NT2/D1 (cell line): Measurements from ENCODE around the gene PGLYRP2.

Source experiments
- DNase-seq: peaks from one replicate; pipeline ENCODE4 v3.0.0-alpha.2; 2011; ENCODE audit warnings: low read depth, low spot score
- H3K27me3 ChIP-seq: 2 replicates; pipeline ENCODE4 v1.6.0; 2011; ENCODE audit warnings: mild to moderate bottlenecking; ENCODE audit not compliant: insufficient read length, insufficient read depth
- H3K36me3 ChIP-seq: 2 replicates; pipeline ENCODE4 v1.6.1; 2011; ENCODE audit warnings: mild to moderate bottlenecking, low read length, mixed read lengths; ENCODE audit not compliant: insufficient read depth, insufficient read length
- H3K4me1 ChIP-seq: 2 replicates; pipeline ENCODE4 v1.5.1; 2011; ENCODE audit not compliant: insufficient read depth, insufficient read length
- H3K4me3 ChIP-seq: 2 replicates; pipeline ENCODE4 v1.5.1; 2011; ENCODE audit warnings: low read depth; ENCODE audit not compliant: insufficient read length
- H3K9ac ChIP-seq: 2 replicates; pipeline ENCODE4 v1.6.0; 2011; ENCODE audit warnings: low read depth; ENCODE audit not compliant: insufficient read length
- H3K9me3 ChIP-seq: 2 replicates; pipeline ENCODE4 v1.5.1; 2011; ENCODE audit warnings: mild to moderate bottlenecking, low read length; ENCODE audit not compliant: insufficient read depth
- SUZ12 ChIP-seq: IDR thresholded peaks from 2 replicates; pipeline ENCODE4 v1.6.1; 2011; ENCODE audit not compliant: insufficient read length, insufficient read depth; ENCODE audit errors: extremely low read depth
- YY1 ChIP-seq: IDR thresholded peaks from 2 replicates; pipeline ENCODE4 v1.6.1; 2011; ENCODE audit not compliant: insufficient read length, insufficient read depth
- ZNF274 ChIP-seq: IDR thresholded peaks from 2 replicates; pipeline ENCODE4 v1.6.1; 2011; ENCODE audit warnings: mild to moderate bottlenecking, low read depth, low read length

PGLYRP2 gene

GRCh38 chr19:15428956-15429824, 50.1 kb downstream of the PGLYRP2 start:
- no peak for TF ChIP-seq YY1
- no peak for TF ChIP-seq SUZ12
- no peak for TF ChIP-seq ZNF274
- Histone ChIP-seq H3K9ac (peak overlapping the region; percentile 42), H3K4me3 (no peak overlapping the region), H3K36me3 (peaks cover 73% of the 10 kb centered on the region), H3K27me3 (no peaks in the 10 kb centered on the region), H3K9me3 (peaks cover 1% of the 10 kb centered on the region; the same call in 1 of the 2 replicates), H3K4me1 (peaks cover 19% of the 10 kb centered on the region)
- no peak for DNase-seq

DNA sequence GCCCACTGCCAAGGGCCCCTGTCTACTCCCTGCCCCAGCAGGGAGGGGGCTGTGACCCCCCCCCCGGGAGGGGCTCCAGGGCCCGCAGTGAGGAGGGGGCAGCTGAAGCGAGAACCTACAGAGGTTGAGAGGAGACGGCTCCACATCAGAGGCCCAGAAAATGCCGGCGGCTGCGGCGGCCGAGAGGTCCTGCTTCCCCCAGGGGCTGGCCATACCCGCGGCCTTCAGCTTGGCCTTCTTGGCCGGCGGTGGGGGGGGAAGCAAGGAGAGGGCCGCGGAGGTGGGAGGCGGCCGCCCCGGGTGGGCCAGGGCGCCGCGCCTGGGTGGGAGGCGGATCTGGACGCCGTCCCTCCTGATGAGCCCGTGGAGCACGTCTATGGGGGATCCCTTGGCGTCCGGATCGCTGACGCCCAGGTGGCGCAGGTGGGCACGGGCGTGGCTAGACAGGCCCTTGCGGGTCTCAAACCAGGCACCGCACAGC, 51.3 kb downstream of the PGLYRP2 start:
- H3K27me3 ChIP-seq, result no peaks in the 10 kb centered on the region
- DNase-seq, result no peak
- H3K36me3 ChIP-seq, result peaks cover 84% of the 10 kb centered on the region
- peaks cover 13% of the 10 kb centered on the region; the same call in 1 of the 2 replicates for H3K9me3 ChIP-seq
- peaks cover 16% of the 10 kb centered on the region for H3K4me1 ChIP-seq
- H3K4me3 ChIP-seq, result no peak overlapping the region
- TF ChIP-seq YY1 (no peak), ZNF274 (no peak), SUZ12 (no peak)
- no peak overlapping the region for H3K9ac ChIP-seq

DNA sequence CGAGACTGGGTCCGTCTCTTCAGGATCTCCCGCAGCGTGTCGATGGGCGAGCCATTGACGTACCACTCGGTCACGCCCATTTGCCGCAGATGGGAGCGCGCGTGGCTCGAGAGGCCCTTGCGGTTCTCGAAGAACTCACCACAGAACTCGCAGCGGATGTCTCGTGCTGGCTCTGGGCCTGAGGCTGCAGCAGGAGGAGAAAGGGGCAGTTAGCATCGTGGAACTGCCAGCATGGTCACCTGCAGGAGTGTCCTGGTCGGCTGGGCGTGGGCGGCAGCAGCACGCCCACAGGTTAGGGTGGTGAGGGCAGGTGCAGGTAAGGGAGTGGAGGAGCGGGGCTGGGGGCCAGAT, 52.0 kb downstream of the PGLYRP2 start:
- Histone ChIP-seq H3K4me1 (peaks cover 16% of the 10 kb centered on the region), H3K9me3 (peaks cover 14% of the 10 kb centered on the region; the same call in 1 of the 2 replicates), H3K36me3 (peaks cover 91% of the 10 kb centered on the region), H3K27me3 (no peaks in the 10 kb centered on the region), H3K4me3 (no peak overlapping the region), H3K9ac (no peak overlapping the region)
- no peak for DNase-seq
- TF ChIP-seq SUZ12 (no peak), ZNF274 (no peak), YY1 (no peak)

- Histone ChIP-seq H3K27me3 (no peaks in the 10 kb centered on the region), H3K9me3 (peaks cover 14% of the 10 kb centered on the region; the same call in 1 of the 2 replicates), H3K4me1 (peaks cover 16% of the 10 kb centered on the region), H3K9ac (no peak overlapping the region), H3K4me3 (no peak overlapping the region), H3K36me3 (peaks cover 96% of the 10 kb centered on the region)
- DNase-seq, result no peak
- no peak for TF ChIP-seq SUZ12
- no peak for TF ChIP-seq YY1
- TF ChIP-seq ZNF274, result no peak
Observed at GRCh38 chr19:15426485-15427349, 52.6 kb downstream of the PGLYRP2 start.

GRCh38 chr19:15425321-15425950, 53.9 kb downstream of the PGLYRP2 start:
- Histone ChIP-seq H3K36me3 (peaks cover 93% of the 10 kb centered on the region), H3K4me1 (peaks cover 5% of the 10 kb centered on the region), H3K4me3 (no peak overlapping the region), H3K9ac (no peak overlapping the region), H3K9me3 (peaks cover 14% of the 10 kb centered on the region; the same call in 1 of the 2 replicates), H3K27me3 (no peaks in the 10 kb centered on the region)
- TF ChIP-seq ZNF274, result no peak
- no peak for TF ChIP-seq SUZ12
- no peak for TF ChIP-seq YY1
- no peak for DNase-seq

DNA sequence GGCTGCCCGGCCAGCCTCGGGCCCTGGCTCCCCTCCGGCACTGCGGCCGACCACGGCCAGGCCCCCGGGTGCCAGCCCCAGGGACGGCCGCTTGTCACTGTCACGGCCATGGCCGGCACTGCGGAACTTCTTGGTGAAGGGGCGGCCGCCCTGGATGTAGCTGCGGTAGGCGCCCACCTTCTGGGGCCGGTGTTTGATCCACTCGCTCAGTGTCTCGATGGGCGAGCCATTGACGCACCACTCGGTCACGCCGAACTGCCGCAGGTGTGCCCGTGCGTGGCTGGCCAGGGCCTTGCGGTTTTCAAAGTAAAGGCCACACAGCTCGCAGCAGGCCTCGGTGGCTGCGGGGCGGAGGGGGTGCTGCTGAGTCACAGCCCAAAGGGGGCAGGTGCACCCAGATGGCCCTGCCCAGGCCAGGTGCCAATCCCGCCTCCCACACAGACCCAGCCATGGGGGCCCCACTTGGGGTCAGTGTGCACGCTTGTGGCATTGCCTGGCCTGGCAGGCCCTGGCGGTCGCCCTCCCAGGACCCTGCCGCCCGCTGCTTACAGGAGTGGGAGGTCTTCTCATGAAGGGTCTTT, 54.5 kb downstream of the PGLYRP2 start:
- no peak overlapping the region for H3K9ac ChIP-seq
- H3K4me1 ChIP-seq, result peaks cover 2% of the 10 kb centered on the region
- H3K9me3 ChIP-seq, result peaks cover 14% of the 10 kb centered on the region; the same call in 1 of the 2 replicates
- no peaks in the 10 kb centered on the region for H3K27me3 ChIP-seq
- H3K4me3 ChIP-seq, result no peak overlapping the region
- TF ChIP-seq YY1 (no peak), ZNF274 (no peak), SUZ12 (no peak)
- peaks cover 87% of the 10 kb centered on the region for H3K36me3 ChIP-seq
- DNase-seq, result no peak
